PC-3 (cell line): ENCODE measurements around the gene KRTAP12-4.
A peak's percentile ranks its signal among the peaks of the same experiment; 100 is the strongest.

Experiments used
- EZH2 ChIP-seq: fragments of 300-600 bp; sonication (generic); IDR thresholded peaks from one replicate; pipeline ENCODE4 v1.6.1; 2017; ENCODE audit warnings: antibody characterized with exemption, mild to moderate bottlenecking, low read length; ENCODE audit not compliant: unreplicated experiment
- TF ChIP-seq, protein P1 (sequence below): fragments of 300-600 bp; sonication (generic); conservative IDR thresholded peaks from 2 replicates; pipeline ENCODE4 v1.5.1; 2017; ENCODE audit warnings: antibody characterized with exemption, low read depth, mild to moderate bottlenecking, low read length

DNA sequence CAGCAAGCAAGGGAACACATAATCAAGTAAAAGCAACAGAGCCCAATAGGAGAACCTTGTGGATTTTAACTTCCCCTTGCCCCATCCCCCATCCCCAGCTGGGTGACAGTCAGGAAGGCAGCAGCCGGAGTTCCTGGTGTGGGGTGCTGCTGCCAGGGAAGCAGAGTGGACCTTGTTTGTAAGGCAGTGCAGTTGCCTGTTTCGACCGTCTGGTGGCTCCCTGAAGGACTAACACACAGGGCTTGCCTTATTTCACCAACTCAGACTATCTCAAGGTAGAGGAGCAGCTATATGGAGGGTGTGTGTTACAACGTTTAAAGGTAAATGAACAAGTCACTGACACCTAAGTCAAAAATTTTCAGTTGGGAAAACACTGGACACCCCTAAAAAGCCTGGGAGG lies 36.0 kb downstream of the KRTAP12-4 start:
- TF ChIP-seq EZH2 = no peak
- TF ChIP-seq, protein P1, sequence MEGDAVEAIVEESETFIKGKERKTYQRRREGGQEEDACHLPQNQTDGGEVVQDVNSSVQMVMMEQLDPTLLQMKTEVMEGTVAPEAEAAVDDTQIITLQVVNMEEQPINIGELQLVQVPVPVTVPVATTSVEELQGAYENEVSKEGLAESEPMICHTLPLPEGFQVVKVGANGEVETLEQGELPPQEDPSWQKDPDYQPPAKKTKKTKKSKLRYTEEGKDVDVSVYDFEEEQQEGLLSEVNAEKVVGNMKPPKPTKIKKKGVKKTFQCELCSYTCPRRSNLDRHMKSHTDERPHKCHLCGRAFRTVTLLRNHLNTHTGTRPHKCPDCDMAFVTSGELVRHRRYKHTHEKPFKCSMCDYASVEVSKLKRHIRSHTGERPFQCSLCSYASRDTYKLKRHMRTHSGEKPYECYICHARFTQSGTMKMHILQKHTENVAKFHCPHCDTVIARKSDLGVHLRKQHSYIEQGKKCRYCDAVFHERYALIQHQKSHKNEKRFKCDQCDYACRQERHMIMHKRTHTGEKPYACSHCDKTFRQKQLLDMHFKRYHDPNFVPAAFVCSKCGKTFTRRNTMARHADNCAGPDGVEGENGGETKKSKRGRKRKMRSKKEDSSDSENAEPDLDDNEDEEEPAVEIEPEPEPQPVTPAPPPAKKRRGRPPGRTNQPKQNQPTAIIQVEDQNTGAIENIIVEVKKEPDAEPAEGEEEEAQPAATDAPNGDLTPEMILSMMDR = peak; percentile 47
